Measurements from ENCODE around the gene RNF208.

Gene RNF208

GRCh38 chr9:137226338-137227053 is 4.5 kb upstream of the RNF208 start:
- DNase-seq: no peak

GRCh38 chr9:137225699-137226331 is 3.8 kb upstream of the RNF208 start:
- no peak for DNase-seq

GRCh38 chr9:137224830-137225694 is 3.0 kb upstream of the RNF208 start, which contains the start of gene CYSRT1:
CYSRT1 (plus strand) TSS chr9:137225174; CDS start chr9:137225622, 448 bp downstream.
- DNase-seq: no peak

GRCh38 chr9:137223078-137223970 is 1.3 kb upstream of the RNF208 start:
- DNase-seq: peak; percentile 98

GRCh38 chr9:137221506-137222111 is 431 bp downstream of the RNF208 start:
- DNase-seq: no peak

- no peak for DNase-seq
Observed at GRCh38 chr9:137221095-137221505, 940 bp downstream of the RNF208 start.

- no peak for DNase-seq
Observed at GRCh38 chr9:137220317-137221094, 1.5 kb downstream of the RNF208 start.

- DNase-seq: no peak
Observed at GRCh38 chr9:137219757-137220316, 2.2 kb downstream of the RNF208 start.

GRCh38 chr9:137218754-137219271 is 3.2 kb downstream of the RNF208 start:
- no peak for DNase-seq

GRCh38 chr9:137218212-137218753 is 3.8 kb downstream of the RNF208 start:
- DNase-seq: no peak

GRCh38 chr9:137217276-137218211 is 4.5 kb downstream of the RNF208 start:
- no peak for DNase-seq

GRCh38 chr9:137216188-137216965 is 5.7 kb downstream of the RNF208 start:
- DNase-seq: no peak

GRCh38 chr9:137215196-137215986 is 6.6 kb downstream of the RNF208 start:
- DNase-seq: no peak

- DNase-seq: no peak
Observed at GRCh38 chr9:137214620-137215019, 7.4 kb downstream of the RNF208 start.

GRCh38 chr9:137213160-137214060 is 8.6 kb downstream of the RNF208 start:
- DNase-seq: no peak

- DNase-seq: no peak
Observed at GRCh38 chr9:137212520-137212919, 9.5 kb downstream of the RNF208 start.
